Stimulated activated CD4-positive, alpha-beta T cell treated with anti-CD3 and anti-CD28 coated beads, TNF-alpha, amount 100 ng/mL, for 24 hours (primary cell): Measurements from ENCODE around the gene MCL1.
"Not testable (repeated sequence)": the region's sequence is repeated elsewhere in the genome, so short reads cannot be mapped to it uniquely, and the experiment has no call there.

Experiments used
- DNase-seq, 3 experiments: peaks; one replicate each; pipeline ENCODE4 v3.0.0-alpha.2; 2020; ENCODE audit warnings: low read depth in 3 of 3

Gene MCL1

DNA sequence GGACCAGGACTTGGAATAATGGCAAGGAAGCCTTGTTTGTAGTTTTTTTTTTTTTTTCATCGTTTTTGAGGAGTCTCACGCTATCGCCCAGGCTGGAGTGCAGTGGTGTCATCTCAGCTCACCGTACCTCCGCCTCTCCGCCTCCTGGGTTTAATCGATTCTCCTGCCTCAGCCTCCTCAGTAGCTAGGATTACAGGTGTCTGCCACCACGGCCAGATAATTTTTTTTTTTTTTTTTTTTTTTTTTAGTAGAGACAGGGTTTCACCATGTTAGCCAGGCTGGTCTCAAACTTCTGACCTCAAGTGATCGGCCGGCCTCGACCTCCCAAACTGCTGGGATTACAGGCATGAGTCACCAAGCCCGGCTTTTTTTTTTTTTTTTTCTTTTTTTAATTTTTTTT lies 23.0 kb upstream of the MCL1 start:
- DNase-seq, result not testable (repeated sequence)

DNA sequence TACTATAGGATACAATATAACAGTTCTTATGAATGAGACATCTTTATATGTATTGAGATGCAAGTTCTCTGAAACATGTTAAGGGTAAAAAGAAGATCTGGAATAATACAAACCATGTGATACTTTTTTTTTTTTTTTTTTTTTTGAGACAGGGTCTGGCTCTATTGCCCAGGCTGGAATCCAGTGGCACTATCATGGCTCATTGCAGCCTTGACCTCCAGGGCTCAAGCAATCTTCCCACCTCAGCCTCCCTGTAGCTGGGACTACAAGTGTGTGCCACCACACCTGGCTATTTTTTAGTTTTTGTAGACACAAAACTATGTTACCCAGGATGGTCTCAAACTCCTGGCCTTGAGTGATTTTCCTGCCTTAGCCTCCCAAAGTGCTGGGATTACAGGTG lies 22.1 kb upstream of the MCL1 start:
- no peak for DNase-seq

DNA sequence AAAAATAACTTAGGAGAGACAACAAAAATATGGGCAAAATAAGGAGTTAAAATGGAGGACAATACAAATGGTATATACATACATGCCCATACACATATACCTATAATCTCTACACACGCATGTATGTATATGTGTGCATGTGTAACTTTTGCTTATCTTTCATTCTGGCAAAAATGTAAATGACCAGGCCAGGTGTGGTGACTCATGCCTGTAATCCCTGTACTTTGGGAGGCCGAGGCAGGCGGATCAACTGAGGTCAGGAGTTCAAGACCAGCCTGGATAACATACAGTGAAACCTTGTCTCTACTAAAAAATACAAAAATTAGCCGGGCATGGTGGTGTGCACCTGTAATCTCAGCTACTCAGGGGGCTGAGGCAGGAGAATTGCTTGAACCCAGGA lies 18.9 kb upstream of the MCL1 start:
- not testable (repeated sequence) for DNase-seq

DNA sequence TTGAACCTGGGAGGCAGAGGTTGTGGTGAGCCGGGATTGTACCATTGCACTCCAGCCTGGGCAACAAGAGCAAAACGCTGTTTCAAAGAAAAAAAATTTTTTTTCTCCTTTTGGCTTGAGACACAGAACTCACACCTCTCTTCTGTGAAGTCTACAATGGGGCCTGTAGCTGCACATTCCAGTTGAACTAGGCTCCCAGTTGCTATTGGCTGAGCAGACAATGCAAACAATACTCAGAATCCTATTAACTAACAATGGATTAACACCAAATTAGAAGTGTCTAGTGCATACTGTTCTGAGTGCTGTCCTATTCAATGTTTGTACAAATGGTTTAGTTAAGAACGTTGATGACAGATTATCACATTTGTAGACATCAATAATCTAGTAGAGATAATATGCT lies 17.6 kb upstream of the MCL1 start:
- DNase-seq, result no peak

DNA sequence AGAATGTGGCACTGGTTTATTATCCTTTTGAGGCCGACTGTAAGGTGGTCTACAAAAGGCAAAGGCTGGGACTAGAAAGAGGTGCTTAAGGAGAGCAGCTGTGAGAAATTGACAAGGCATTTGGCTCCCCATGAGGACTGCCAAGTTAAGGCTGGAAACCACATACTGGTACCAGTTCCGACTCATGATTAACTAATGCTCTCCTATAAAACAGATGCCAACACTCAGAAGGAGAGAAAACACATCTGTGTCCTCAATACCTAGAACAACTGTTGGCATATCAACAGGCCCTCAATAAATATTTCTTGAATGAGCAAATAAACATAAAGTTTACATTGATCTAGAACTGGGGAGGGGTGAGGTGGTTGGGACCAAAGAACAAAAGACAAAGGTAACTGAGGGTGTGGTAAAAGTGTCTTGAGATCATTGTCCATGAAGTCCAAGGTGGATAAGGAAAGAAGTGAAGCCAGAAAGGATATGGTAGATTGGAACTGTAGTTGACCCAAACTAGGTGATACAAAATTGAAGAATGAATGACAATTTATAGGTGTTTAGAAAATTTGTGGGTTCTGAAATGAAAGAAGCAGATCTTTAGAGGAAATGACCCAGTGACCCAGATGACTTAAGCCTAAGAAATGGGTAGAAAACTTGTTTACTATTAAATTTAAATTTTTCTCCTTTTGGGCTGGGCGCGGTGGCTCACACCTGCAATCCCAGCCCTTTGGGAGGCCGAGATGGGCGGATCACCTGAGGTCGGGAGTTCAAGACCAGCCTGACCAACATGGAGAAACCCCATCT lies 16.9 kb upstream of the MCL1 start:
- DNase-seq, result no peak

DNA sequence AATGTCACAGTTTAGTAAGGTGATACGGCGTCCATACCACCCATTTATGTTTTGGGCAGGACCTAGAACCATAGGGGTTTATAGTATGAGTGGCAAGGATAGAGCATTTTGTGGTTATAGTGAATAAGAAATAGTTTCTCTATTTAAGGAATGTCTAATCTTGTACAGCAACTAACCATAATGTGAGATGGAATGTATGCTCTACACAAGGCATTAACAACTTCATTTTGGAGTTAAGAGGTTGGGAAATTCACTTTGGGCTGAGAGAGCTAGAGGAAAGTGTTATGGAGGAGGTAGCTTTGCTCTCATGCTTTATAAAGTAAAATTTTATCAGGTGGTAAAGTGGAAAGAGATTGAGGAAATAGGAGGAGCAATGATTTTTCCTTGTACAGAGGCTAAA lies 3.0 kb upstream of the MCL1 start:
- no peak for DNase-seq

DNA sequence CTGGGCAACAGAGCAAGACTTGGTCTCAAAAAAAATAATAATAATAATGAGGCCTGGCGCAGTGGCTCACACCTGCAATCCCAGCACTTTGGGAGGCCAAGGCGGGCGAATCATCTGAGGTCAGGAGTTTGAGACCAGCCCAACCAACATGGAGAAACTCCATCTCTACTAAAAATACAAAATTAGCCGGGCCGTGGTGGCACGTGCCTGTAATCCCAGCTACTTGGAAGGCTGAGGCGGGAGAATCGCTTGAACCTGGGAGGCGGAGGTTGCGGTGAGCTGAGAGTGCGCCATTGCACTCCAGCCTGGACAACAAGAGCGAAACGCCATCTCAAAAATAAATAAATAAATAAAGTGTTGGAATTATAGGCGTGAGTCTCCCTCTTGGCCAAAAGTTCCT lies 2.6 kb upstream of the MCL1 start:
- not testable (repeated sequence) for DNase-seq

DNA sequence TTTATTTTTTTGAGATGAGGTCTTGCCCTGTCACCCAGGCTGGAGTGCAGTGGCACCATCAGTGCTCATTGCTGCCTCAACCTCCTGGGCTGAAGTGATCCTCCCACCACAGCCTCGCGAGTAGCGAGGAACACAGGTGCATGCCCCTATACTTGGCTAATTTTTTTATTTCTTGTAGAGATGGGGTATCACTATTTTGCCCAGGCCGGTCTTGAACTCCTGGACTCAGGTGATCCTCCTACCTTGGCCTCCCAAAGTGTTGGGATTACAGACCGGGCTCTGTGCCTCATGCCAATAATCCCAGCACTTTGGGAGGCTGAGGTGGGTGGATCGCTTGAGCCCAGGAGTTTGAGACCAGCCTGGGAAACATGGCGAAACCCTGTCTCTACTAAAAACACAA lies 2.0 kb upstream of the MCL1 start:
- not testable (repeated sequence) for DNase-seq

DNA sequence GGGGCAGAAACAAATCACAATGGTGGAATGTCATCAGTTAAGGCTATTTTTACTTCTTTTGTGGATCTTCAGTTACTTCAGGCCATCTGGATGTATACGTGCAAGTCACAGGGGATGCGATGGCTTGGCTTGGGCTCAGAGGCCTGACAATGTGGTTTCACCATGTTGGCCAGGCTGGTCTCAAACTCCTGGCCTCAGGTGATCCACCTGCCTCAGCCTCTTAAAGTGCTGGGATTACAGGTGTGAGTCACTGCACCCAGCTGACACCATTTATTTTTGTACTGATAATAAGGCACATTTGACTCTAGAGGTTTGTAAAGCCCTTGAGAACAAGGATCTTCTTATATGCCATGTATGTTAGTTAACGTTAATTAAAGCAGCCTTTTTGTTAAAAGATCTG lies 1.6 kb upstream of the MCL1 start:
- DNase-seq, result not testable (repeated sequence)

DNA sequence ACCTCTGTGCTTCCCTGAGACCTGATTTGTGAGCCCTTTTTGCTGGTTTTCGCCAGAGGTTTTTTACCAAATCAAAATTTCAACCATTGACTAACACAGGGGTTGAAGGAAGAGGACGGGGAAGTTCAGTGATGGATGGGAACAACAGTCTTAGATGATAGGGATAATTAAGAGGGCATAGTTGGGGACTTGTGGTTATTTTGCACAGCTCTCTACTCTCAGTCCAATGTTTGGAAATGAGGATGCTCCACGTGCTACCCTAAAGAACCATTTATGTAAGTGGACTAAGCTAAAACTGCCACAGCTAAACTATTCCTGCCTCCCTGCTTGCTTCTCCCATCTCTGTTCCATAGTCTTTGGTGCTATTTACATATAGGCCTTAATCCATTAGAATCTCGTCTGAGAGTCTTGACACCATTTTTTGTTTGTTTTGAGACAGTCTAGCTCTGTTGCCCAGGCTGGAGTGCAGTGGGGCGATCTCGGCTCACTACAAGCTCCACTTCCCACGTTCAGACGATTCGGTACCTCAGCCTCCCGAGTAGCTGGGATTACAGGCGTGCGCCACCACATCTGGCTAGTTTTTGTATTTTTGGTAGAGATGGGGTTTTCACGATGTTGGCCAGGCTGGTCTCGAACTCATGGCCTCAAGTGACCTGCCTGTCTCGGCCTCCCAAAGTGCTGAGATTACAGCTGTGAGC lies 684 bp upstream of the MCL1 start:
- DNase-seq, result no peak

DNA sequence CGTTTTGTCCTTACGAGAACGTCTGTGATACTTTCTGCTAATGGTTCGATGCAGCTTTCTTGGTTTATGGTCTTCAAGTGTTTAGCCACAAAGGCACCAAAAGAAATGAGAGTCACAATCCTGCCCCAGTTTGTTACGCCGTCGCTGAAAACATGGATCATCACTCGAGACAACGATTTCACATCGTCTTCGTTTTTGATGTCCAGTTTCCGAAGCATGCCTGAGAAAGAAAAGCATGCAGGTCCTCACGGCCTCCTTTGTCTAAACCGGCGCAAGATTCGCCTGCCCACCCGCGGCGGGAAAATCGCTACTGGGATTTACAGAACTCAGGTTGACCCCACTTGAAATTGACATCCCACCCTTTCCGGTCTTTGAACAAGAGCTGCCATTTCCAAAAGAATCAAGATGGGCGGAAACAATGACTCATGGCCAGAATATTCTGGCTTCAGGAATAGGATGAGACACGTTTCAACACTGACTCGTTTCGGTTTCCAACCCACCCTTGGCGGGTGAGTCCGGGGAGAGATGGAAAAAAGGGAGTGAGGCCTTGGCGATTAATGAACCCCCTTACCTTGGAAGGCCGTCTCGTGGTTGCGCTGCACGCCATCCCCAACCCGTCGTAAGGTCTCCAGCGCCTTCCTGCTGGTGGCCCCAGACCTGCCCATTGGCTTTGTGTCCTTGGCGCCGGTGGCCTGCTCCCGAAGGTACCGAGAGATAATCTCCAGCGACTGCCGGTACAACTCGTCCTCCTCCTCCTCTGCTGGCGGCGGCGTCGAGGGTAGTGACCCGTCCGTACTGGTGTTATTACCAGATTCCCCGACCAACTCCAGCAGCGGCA lies 919 bp downstream of the MCL1 start:
- DNase-seq, result peak in 2 of 3 experiments; percentile 41 to 60

DNA sequence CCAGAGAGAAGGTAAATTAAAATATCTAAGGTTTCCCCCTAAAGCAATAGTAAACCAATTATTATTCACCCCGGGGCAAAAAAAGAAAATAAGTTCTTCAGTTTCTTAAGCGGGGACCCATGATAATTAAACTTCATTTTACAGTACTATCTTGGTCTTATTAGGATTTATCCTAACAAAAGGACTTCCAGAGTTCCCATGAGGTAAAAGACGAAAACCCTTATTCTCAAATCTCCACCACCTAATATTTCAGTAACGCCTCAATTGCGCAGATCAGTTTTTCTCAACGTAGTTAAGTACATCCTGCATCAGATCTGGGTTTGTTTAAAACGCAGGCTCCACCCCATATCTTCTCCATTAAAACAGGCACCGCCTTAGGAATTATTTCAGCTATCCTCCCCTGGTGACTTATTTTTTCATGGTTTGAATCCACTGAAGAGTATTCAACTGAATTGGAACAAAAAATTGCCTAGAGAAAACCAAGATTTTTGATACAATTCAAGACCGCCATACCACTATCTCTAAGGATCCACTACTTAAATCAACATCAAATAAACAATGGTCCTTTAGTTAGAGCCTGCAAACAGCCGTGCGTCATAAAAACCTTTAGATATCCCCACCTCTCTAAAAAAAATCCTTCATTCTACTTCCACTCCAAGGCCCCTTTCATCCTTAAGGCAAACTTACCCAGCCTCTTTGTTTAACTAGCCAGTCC lies 1.7 kb downstream of the MCL1 start:
- no peak for DNase-seq

DNA sequence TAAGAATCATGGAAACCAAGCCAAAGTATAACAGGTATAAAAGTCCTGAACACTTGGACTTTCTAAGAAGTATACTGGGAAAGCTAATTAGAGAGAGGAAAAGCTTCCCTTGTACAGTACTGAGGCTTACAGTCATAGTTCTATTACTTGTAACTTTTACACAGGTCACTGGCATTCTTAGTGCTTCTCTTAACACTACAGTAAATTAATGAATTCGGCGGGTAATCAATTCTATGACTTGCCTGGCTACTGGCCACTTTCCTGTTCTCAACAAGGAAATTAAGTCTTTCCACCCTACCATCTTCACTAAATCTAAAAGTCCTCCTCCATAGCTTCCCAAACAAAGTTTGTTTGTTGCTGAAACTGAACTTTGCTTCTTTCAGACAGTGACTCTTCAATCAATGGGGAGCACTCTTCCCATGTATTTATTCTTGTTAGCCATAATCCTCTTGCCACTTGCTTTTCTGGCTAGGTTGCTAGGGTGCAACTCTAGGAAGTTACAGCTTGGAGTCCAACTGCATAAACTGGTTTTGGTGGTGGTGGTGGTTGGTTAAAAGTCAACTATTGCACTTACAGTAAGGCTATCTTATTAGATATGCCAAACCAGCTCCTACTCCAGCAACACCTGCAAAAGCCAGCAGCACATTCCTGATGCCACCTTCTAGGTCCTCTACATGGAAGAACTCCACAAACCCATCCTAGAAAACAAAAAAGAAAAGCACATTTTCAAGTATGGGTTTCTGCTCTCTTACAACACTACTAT lies 2.4 kb downstream of the MCL1 start:
- DNase-seq, result no peak

DNA sequence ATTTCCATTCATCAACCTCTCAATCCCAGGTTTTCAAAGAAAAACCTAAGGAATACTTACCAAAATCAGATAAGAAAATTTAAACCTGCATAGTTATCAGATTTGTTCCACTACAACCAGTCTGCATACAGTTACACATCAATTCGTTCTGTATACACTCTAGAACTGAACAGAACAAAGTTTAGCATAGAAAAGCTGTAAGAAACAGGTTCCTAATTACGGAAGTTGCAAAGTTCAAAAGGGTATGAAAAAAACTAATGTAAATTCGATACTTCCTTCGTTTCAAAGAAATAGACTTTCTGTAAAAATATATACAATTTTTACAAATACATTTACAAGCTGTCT lies 3.1 kb downstream of the MCL1 start:
- no peak for DNase-seq

DNA sequence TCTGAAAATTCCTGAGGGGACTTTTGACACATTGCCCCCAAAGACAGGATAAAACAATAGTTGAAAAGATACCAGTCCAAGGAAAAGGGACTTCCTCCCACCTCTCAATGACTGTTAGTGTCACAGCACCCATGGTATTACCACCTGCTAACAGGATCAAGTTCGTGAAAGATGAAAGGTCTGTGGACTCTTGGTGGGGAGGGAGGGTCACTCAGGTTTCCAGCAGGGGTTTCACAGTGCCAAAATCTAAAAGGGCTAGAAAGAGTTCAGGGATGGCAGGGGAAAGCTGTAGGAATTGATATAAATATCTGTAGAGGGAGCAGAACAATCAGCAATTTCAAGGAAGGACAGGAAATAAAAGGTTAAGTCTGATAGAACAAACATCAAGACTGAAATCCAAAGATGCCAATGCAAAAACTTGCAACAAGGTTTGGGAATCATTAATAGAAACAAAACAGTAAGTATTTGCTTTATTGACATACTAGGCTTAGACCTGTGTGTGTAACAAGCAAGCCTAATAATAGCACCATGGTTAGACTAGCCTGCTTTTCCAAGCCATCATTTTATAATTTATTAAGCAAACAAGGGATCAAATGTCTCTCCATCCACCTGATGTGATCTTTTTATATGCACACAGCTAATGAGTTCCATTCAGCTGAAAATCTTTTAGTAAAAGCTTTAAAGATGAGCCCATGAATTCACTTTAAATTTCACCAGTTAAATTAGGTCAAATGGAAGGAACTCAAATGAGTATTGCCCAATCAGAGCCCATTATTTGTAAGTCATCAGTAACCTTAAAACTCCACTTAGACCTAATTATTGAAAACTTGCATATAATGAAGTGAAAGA lies 3.7 kb downstream of the MCL1 start:
- DNase-seq, result no peak

DNA sequence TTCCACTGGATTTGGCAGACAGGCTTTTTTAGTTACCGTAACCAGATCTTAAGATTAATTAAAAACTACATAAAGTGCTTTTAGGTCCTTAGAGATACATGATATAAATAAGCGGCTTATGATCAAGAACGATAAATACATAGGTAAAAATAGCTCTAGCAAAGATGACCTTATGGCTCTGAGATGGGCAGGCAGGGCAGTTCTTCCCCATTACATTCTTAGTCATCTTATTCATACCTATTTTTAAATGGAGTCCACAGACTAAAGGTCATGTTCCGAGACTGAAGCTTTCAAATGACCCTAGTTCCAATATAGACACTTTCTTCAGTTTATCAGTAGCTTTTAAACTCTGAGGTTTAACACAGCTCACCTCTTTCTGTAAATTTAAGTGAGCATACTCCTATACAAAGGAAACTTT lies 4.3 kb downstream of the MCL1 start:
- DNase-seq, result no peak

DNA sequence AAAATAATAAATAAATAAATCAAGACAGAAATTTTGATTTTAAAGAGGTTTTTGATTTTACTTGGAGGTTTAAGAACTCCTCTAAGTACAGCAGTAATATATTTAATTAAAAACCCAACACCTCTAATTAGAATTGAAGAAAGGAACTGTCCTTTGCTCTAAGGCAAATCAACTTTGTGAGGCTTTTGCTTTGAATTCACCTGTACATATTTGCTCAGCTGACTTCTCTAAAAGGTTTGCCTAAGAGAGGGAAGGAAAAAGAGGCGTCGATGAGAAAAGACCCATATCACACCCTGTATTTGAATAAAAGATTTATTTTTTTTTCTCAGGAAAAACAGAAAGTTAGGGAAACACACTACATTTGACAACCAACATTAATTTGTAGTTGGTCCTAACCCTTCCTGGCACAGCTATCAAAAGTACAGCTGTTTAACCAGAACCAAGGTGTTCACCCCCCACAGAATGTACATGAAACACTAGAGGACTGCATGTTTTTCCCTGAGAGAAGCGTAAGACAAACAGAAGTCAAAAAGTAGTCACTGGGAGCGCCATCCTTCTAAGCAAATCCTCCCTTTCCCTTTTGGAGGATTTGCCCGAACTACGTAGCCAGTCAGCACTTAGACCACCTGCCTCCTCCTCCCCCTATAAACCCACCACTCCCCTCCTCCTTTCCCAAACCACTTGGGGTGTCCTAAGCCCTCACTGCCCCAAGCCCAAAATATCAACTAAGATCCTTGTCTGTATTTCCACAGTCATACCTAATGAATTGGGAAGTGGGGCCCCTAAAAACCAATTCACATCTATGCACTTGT lies 4.9 kb downstream of the MCL1 start:
- DNase-seq, result no peak

DNA sequence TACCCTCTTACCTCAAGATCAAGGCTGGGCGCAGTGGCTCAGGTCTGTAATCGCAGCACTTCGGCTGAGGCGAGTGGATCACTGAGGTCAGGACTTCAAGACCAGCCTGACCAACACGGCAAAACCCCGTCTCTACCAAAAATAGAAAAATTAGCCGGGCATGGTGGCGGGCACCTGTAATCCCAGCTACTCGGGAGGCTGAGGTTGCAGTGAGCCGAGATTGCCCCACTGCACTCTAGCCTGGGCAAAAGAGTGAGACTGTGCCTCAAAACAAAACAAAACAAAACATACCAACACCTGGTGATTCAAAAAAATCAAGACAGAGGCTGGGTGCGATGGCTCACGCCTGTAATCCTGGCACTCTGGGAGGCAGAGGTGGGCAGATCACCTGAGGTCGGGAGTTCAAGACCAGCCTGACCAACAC lies 5.8 kb downstream of the MCL1 start:
- not testable (repeated sequence) for DNase-seq

DNA sequence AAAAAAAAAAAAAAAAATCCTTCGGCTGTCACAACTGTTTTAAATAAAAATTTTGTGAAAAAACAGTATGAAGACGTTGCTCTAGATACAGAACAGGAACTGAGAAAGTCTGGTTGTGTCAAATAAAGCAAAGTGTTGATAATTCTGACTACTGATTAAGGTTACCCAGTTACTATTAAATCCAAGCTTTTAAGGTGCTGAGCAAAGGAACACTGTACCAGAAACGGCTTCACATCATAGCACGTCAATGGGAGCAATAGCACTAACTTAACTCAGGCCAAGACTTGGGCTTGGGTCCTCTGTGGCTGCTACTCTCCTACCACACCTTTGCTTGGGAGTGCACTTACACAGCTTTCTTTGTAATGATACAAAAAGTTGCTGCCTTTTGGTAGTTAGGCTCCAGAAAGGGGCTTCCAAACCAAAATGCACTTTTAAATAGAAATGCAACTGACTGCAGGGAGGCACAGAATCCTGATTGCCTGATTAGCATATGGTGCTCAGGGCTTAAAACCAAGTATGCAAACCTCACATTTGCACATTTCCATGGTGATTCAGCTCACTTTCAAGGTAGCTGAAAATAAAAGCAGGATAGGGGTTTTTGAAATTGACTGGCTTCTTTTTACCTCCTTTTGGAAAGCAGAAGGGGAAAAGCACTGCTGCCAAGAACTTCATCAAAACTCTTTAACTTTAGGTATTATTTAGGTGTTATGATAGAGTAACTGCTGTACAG lies 6.3 kb downstream of the MCL1 start:
- DNase-seq, result no peak
